ENCODE data around the gene NAALADL1. TPM values are rescaled to one million over a fixed set of nuclear protein-coding genes. Genes with fewer than 3 reads are reported as not detected.

The NAALADL1 gene
- total and polyA plus RNA-seq, 2 of the 4 experiments (the other 2 are of a cell fraction): 3.8 to 5.8 TPM

- dilution Hi-C loops (cut with HindIII; ENCODE audit: low sequenced_read_pairs, unreplicated experiment): no loop called here
- no peak overlapping the region for H2BK5ac ChIP-seq (ENCODE audit: low read depth, low read length, poor library complexity, severe bottlenecking)
- intact Hi-C loops (cut with micrococcal nuclease): no loop called here
- peaks cover 9% of the 10 kb centered on the region for H3K9me1 ChIP-seq (ENCODE audit: insufficient read depth, low read length)
- no peak overlapping the region for H3K4ac ChIP-seq (ENCODE audit: low read depth, low read length)
- H2BK15ac ChIP-seq (ENCODE audit: low read depth, low read length): no peak overlapping the region
- peaks cover 11% of the 10 kb centered on the region; the same call in 1 of the 2 replicates for H4K20me1 ChIP-seq (ENCODE audit: insufficient read depth, low read length)
- H3K36me3 ChIP-seq (ENCODE audit: control insufficient read depth, insufficient read depth, low read length): peaks cover 11% of the 10 kb centered on the region
- no peak overlapping the region for H3K4me3 ChIP-seq (ENCODE audit: insufficient read depth, low read depth, low read length)
- H2BK120ac ChIP-seq (ENCODE audit: low read depth, low read length): no peak overlapping the region
- no peak overlapping the region for H3K23ac ChIP-seq (ENCODE audit: low read depth, low read length)
- TF ChIP-seq POLR2A (IDR thresholded peaks at IDR 0.05; ENCODE audit: low read depth, low read length) (no peak), MAZ (IDR thresholded peaks at IDR 0.05; ENCODE audit: borderline replicate concordance, low read depth, low read length) (no peak), ELK1 (IDR thresholded peaks at IDR 0.05; ENCODE audit: borderline replicate concordance, low read depth, low read length) (no peak), NFE2L2 (IDR thresholded peaks at IDR 0.05; ENCODE audit: low read depth, low read length) (no peak), RCOR1 (IDR thresholded peaks at IDR 0.05; ENCODE audit: insufficient replicate concordance, low read length) (no peak)
- no peak overlapping the region for H3K9ac ChIP-seq (ENCODE audit: low read depth, low read length)
- H3K56ac ChIP-seq (ENCODE audit: extremely low read depth, insufficient read depth, low read length): no peak overlapping the region
- no peak overlapping the region for H3K27ac ChIP-seq (ENCODE audit: insufficient read depth, low read length)
- in situ Hi-C loops (cut with MboI; ENCODE audit: low sequenced_read_pairs): no loop called here
- no peak overlapping the region for H2BK20ac ChIP-seq (ENCODE audit: low read depth, low read length)
- H4K91ac ChIP-seq (ENCODE audit: insufficient read depth, low read depth, low read length): no peak overlapping the region
- no peak overlapping the region for H3K18ac ChIP-seq (ENCODE audit: low read depth, low read length)
- H3K14ac ChIP-seq (replicated peaks; ENCODE audit: low read depth, low read length): no peak overlapping the region
- no peak overlapping the region for H2AK5ac ChIP-seq (ENCODE audit: low read depth, low read length)
- CTCF ChIA-PET: no interaction called here
- H3K79me1 ChIP-seq (ENCODE audit: low read depth in 1 of 2, low read length in 2 of 2): peaks cover 12 to 41% of the 10 kb centered on the region in 2 experiments
- no peak for DNase-seq
- no peak overlapping the region for H4K8ac ChIP-seq (ENCODE audit: low read depth in 2 of 2, low read length in 2 of 2)
- peaks cover 9% of the 10 kb centered on the region for H3K4me1 ChIP-seq (ENCODE audit: control insufficient read depth, insufficient read depth, low read length)
- WGBS, 2 experiments (ENCODE audit: extremely low coverage in 2 of 2, insufficient read length in 1 of 2): 100% methylated on average over 2 of the region's 15 CpGs; no CpG with 5 or more reads in 1 of the 2 experiments
- no peak overlapping the region for H3K4me2 ChIP-seq (ENCODE audit: low read depth, low read length)
- no peak for ATAC-seq (ENCODE audit: low read depth)
- BruUV-seq (replicated peaks): no TSS peak
- no peaks in the 10 kb centered on the region for H3K27me3 ChIP-seq (ENCODE audit: control insufficient read depth, insufficient read depth, low read length)
- H2AK9ac ChIP-seq (replicated peaks; ENCODE audit: low read depth, low read length, poor library complexity): no peak overlapping the region
- POLR2A ChIA-PET (ENCODE audit: unreplicated experiment): no interaction called here
- no peak overlapping the region for H2AFZ ChIP-seq (replicated peaks; ENCODE audit: low read length, poor library complexity)
- H3K9me3 ChIP-seq (ENCODE audit: control insufficient read depth, insufficient read depth, low read length): no peaks in the 10 kb centered on the region
- no peak overlapping the region for H4K5ac ChIP-seq (ENCODE audit: low read depth, low read length)
Observed at GRCh38 chr11:65107078-65107477, 48.7 kb upstream of the NAALADL1 start.
